ENCODE results near the gene GAN. TPM values are rescaled to one million over a fixed set of nuclear protein-coding genes. Genes with fewer than 3 reads are reported as not detected.

The GAN gene
- total and polyA plus RNA-seq, 10 donors = 0.54 to 10.3 (median 6.1) TPM

- Histone ChIP-seq H3K36me3 (no peaks in the 10 kb centered on the region), H3K27me3 (replicated peaks in 1 of 7) (no peaks in the 10 kb centered on the region), H3K27ac (no peak overlapping the region), H3K4me1 (peaks cover 0 to 22% (median 10%) of the 10 kb centered on the region in 6 donors), H3K4me3 (no peak overlapping the region), H3K9me3 (no peaks in the 10 kb centered on the region)
- DNase-seq = no peak
- TF ChIP-seq CTCF (IDR thresholded peaks at IDR 0.05 in 8 of 11, conservative IDR thresholded peaks at IDR 0.05 in 3 of 11) = peak in 1 of 11 experiments; percentile 5
- TF ChIP-seq POLR2AphosphoS5 (IDR thresholded peaks at IDR 0.05) = peak in 1 of 3 donors; percentile 28
- TF ChIP-seq POLR2A (IDR thresholded peaks at IDR 0.05) = no peak
- 0 to 13% (median 0%) methylated on average over 1 of the region's 1 CpG for WGBS, 5 donors
- intact Hi-C loops (cut with DNase I; ENCODE audit: low total_unique reads) = no loop called here
Measured at GRCh38 chr16:81424771-81425170, 110.0 kb downstream of the GAN start.

- no peak overlapping the region for H3K27ac ChIP-seq
- TF ChIP-seq POLR2AphosphoS5 (IDR thresholded peaks at IDR 0.05) (no peak), POLR2A (IDR thresholded peaks at IDR 0.05) (no peak), CTCF (IDR thresholded peaks at IDR 0.05 in 8 of 11, conservative IDR thresholded peaks at IDR 0.05 in 3 of 11) (no peak)
- intact Hi-C loops (cut with DNase I; ENCODE audit: low total_unique reads) = no loop called here
- H3K9me3 ChIP-seq = no peaks in the 10 kb centered on the region
- no peaks in the 10 kb centered on the region for H3K27me3 ChIP-seq (replicated peaks in 1 of 7)
- peaks cover 0 to 25% (median 12%) of the 10 kb centered on the region in 6 donors for H3K4me1 ChIP-seq
- H3K4me3 ChIP-seq = no peak overlapping the region
- H3K36me3 ChIP-seq = no peaks in the 10 kb centered on the region
- WGBS, 5 donors = 61 to 79% (median 72%) methylated on average over 6 of the region's 6 CpGs
- DNase-seq = no peak
Measured at GRCh38 chr16:81427219-81427618, 112.5 kb downstream of the GAN start.

- intact Hi-C loops (cut with DNase I; ENCODE audit: low total_unique reads) = no loop called here
- WGBS, 5 donors = 43 to 62% (median 49%) methylated on average over 3 of the region's 3 CpGs
Measured at GRCh38 chr16:81429045-81429521, 114.3 kb downstream of the GAN start.

More at GRCh38 chr16:81429045-81429521, 114.3 kb downstream of the GAN start:
- DNase-seq = no peak
- H3K4me3 ChIP-seq = no peak overlapping the region
- H3K27me3 ChIP-seq (replicated peaks in 1 of 7) = no peaks in the 10 kb centered on the region
- peaks cover 0 to 33% (median 15%) of the 10 kb centered on the region in 6 donors for H3K4me1 ChIP-seq
- no peaks in the 10 kb centered on the region for H3K9me3 ChIP-seq
- H3K27ac ChIP-seq = no peak overlapping the region
- TF ChIP-seq POLR2A (IDR thresholded peaks at IDR 0.05) (no peak), CTCF (IDR thresholded peaks at IDR 0.05 in 8 of 11, conservative IDR thresholded peaks at IDR 0.05 in 3 of 11) (peak in 9 of 11 experiments; percentile 12 to 63 (median 50)), POLR2AphosphoS5 (IDR thresholded peaks at IDR 0.05) (peak in 1 of 3 donors; percentile 33)
- H3K36me3 ChIP-seq = no peaks in the 10 kb centered on the region

All from spleen (tissue), 11 donors.